Endothelial cell (in vitro differentiated cells): ENCODE results near the gene WBP1L. TPM values are rescaled to one million over a fixed set of nuclear protein-coding genes. Genes with fewer than 3 reads are reported as not detected.

Source experiments
- DNase-seq: peaks from one replicate; pipeline ENCODE4 v3.0.0; 2021; ENCODE audit warnings: low spot score
- H3K27ac Mint-ChIP-seq: one replicate; pipeline ENCODE4 v1.8.0; 2021; ENCODE audit warnings: mixed read lengths, inconsistent platforms; ENCODE audit not compliant: unreplicated experiment
- H3K27me3 Mint-ChIP-seq: one replicate; pipeline ENCODE4 v1.8.0; 2021; ENCODE audit warnings: mild to moderate bottlenecking, moderate library complexity, mixed read lengths, inconsistent platforms; ENCODE audit not compliant: unreplicated experiment
- H3K36me3 Mint-ChIP-seq: one replicate; pipeline ENCODE4 v1.8.0; 2021; ENCODE audit warnings: mild to moderate bottlenecking, low read depth, mixed read lengths, inconsistent platforms; ENCODE audit not compliant: unreplicated experiment
- H3K4me1 Mint-ChIP-seq: one replicate; pipeline ENCODE4 v1.8.0; 2021; ENCODE audit warnings: mild to moderate bottlenecking, mixed read lengths, inconsistent platforms; ENCODE audit not compliant: unreplicated experiment
- H3K4me3 Mint-ChIP-seq: one replicate; pipeline ENCODE4 v1.8.0; 2021; ENCODE audit warnings: mild to moderate bottlenecking, mixed read lengths, inconsistent platforms; ENCODE audit not compliant: unreplicated experiment
- H3K9me3 Mint-ChIP-seq: one replicate; pipeline ENCODE4 v1.8.0; 2021; ENCODE audit warnings: mixed read lengths, inconsistent platforms; ENCODE audit not compliant: unreplicated experiment
- total RNA-seq: library from RNA; stranded (reverse); fragmentation: NEBNext Ultra II Directional; extraction: Animal tissue kit (Norgen Biotek cat#: 25700); gene quantifications from one replicate; pipeline ENCODE4 v1.2.1, GENCODE V29; 2021; ENCODE audit not compliant: unreplicated experiment
- TF ChIP-seq, protein P1 (sequence below): fragments of 200-600 bp; sonication (generic); IDR thresholded peaks from one replicate; pipeline ENCODE4 v1.5.0; 2021; ENCODE audit warnings: antibody characterized with exemption; ENCODE audit not compliant: unreplicated experiment

The WBP1L gene
- total RNA-seq, 1 donor from 2014 or later, result 49.4 TPM

DNA sequence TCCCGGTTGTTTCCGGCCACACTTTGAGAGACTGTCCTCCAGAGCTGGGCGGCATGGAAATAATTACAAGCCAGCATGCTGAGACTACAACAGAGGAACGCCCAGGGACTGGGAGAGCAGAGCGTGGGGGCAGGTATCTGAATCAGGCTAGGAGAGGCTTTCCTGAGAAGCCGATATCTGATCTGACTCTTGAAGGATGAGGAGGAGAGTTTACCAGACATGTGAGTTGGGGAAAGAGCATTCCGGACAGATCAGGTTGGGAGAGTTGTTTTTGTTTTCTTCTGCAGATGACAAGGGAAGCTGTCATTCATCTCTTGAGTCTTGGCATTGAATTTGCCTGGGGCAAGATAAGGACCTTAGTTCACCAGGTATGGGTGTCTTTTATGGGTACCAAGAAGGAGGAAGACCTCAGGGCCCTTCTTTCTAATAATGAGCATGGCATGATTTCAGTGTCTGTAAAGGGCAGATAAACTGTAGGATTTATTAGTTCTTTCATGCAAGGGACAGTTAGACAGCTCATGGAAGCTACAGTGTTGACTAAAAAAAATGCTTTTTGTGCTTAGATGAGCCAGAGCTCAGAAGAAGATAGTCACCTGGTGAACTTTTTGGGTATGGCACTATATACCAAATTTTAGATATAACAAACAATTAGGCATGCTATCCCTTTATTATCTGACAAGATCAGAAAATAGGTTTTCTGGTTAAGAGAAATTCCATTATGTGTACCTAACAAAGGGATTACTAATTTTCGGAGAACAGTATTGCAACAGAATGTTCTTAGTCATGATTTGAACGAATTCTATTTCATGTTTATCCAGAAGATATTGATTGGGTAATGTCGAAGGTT is 36.2 kb downstream of the WBP1L start:
- Mint-ChIP-seq H3K9me3 (no peaks in the 10 kb centered on the region), H3K4me1 (peaks cover 62% of the 10 kb centered on the region), H3K27me3 (peaks cover 2% of the 10 kb centered on the region), H3K36me3 (peaks cover 9% of the 10 kb centered on the region), H3K27ac (no peak overlapping the region), H3K4me3 (no peak overlapping the region)
- TF ChIP-seq, protein P1, sequence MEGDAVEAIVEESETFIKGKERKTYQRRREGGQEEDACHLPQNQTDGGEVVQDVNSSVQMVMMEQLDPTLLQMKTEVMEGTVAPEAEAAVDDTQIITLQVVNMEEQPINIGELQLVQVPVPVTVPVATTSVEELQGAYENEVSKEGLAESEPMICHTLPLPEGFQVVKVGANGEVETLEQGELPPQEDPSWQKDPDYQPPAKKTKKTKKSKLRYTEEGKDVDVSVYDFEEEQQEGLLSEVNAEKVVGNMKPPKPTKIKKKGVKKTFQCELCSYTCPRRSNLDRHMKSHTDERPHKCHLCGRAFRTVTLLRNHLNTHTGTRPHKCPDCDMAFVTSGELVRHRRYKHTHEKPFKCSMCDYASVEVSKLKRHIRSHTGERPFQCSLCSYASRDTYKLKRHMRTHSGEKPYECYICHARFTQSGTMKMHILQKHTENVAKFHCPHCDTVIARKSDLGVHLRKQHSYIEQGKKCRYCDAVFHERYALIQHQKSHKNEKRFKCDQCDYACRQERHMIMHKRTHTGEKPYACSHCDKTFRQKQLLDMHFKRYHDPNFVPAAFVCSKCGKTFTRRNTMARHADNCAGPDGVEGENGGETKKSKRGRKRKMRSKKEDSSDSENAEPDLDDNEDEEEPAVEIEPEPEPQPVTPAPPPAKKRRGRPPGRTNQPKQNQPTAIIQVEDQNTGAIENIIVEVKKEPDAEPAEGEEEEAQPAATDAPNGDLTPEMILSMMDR, result no peak
- DNase-seq, result no peak

DNA sequence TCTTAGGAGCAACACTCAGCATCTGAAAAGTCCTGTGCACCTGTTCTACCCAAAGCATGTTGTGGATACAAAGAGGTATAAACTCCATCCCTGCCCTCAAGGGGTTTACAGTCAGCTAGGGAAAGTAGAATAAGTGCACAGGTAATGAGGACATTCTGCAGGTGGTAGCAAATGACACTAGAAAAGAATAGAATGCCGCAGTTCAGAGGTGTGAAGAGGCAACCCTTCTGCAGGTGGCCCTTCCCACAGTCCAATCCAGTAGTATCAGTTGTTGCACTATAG is 36.7 kb downstream of the WBP1L start:
- DNase-seq, result no peak
- TF ChIP-seq, protein P1, result no peak
- peaks cover 57% of the 10 kb centered on the region for H3K4me1 Mint-ChIP-seq
- H3K27ac Mint-ChIP-seq, result no peak overlapping the region
- peaks cover 9% of the 10 kb centered on the region for H3K36me3 Mint-ChIP-seq
- H3K27me3 Mint-ChIP-seq, result peaks cover 2% of the 10 kb centered on the region
- H3K4me3 Mint-ChIP-seq, result no peak overlapping the region
- no peaks in the 10 kb centered on the region for H3K9me3 Mint-ChIP-seq

- H3K27ac Mint-ChIP-seq, result no peak overlapping the region
- no peak overlapping the region for H3K4me3 Mint-ChIP-seq
These were observed 37.6 kb downstream of the WBP1L start for GRCh38 chr10:102781090-102781920.

GRCh38 chr10:102781921-102782557 is 38.3 kb downstream of the WBP1L start:
- Mint-ChIP-seq H3K27ac (no peak overlapping the region), H3K27me3 (peaks cover 2% of the 10 kb centered on the region), H3K4me1 (peaks cover 48% of the 10 kb centered on the region)

More at GRCh38 chr10:102781090-102781920, 37.6 kb downstream of the WBP1L start:
- TF ChIP-seq, protein P1, result no peak
- Mint-ChIP-seq H3K27me3 (peaks cover 2% of the 10 kb centered on the region), H3K9me3 (no peaks in the 10 kb centered on the region), H3K36me3 (peaks cover 9% of the 10 kb centered on the region), H3K4me1 (peaks cover 56% of the 10 kb centered on the region)
- DNase-seq, result no peak

More at GRCh38 chr10:102781921-102782557, 38.3 kb downstream of the WBP1L start:
- DNase-seq, result no peak
- Mint-ChIP-seq H3K36me3 (peaks cover 9% of the 10 kb centered on the region), H3K9me3 (no peaks in the 10 kb centered on the region), H3K4me3 (no peak overlapping the region)
- TF ChIP-seq, protein P1, result no peak
